Measurements from ENCODE around the gene FBXO5.
"Not testable (repeated sequence)": the region's sequence is repeated elsewhere in the genome, so short reads cannot be mapped to it uniquely, and the experiment has no call there.

Gene FBXO5

DNA sequence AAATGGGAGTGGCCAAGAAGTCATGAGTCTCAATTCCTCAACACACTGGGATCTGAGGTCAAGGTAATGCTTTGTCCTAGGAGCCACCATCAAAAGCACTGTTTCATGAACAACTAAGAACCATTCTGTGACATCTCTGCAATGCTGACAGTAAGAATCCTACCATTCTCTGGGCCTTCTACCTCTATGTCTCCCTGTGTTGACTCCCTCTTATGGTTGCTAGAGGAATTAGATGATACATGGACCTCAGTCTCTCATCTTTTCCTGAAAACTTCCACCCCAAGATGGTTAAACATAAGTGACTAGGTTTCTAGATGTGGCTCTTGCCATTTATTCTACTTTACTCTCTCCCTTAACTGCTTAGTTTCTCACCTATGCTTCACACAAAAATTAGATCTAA lies 10.6 kb upstream of the FBXO5 start:
- DNase-seq (ENCODE audit: low read depth in 2 of 2): no peak

GRCh38 chr6:152986978-152987377 lies 4.1 kb upstream of the FBXO5 start:
- no peak for DNase-seq (ENCODE audit: low read depth in 2 of 2)

- DNase-seq (ENCODE audit: low read depth in 2 of 2): not testable (repeated sequence)
Observed at GRCh38 chr6:152985300-152985699, 2.5 kb upstream of the FBXO5 start.

DNA sequence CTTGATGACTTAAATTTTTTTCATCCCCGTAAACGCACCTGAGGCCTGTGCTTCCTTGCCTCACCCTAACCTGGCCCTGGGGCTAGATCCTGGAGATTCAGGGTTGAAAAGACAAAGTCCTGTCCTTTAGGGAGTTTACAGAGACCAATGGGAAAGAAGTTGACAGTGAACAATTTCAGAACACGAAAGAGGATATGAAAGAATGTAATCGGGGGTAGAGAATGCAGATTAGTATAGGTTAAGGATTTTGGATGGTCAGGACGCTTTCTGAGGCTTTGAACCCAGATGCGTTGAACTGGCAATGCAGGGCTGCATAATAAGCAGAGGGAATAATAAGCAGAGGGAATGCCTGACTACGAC lies 1.7 kb upstream of the FBXO5 start:
- DNase-seq (ENCODE audit: low read depth in 2 of 2): no peak

- peak; percentile 82 to 83 for DNase-seq (ENCODE audit: low read depth in 2 of 2)
Observed at GRCh38 chr6:152983637-152984512, 1.0 kb upstream of the FBXO5 start.

DNA sequence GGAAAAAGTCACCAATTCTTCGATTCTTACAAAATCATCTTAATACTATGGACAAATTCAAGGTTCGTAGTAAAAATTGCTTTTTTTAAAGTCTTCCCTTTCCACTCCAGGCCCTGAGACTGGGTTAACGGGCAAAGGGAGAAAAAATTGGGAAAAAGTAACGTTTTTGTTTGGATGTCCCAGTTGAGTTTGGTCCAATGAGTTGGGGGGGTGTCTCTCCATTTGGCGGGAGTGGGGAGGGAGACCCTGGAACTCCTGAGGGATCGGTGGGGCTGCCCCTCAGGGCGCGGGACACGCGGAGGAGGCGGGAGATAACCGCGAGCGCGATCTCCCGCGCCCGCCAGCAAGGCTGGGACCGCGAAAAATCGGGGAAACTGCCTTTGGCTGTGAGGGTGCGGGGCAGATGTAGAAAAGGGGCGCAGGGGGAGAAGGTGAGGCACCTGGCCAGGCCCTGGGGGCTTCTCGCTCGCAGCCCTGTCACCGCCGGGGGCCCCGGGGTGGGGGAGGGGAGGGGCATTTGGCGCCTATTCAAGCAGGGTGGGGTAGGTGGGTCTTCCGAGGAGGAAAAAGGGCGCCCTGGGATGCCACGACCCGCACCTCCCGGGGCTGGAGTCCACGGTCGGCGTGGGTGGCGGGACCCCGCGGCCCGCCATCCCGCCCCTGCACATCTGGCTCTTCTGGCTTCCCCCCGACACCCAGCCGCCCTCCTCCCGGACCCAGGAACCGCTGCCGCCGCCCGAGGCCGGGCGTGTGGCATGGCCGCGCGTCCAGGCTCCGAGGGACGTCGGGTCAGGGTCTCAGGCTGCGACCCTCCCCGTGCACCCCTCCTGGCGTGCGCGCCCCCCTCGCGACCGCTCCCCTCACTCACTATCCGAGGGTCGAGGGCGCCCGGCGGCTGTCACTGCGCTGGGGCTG lies 595 bp downstream of the FBXO5 start:
- DNase-seq (ENCODE audit: low read depth in 2 of 2): no peak

GRCh38 chr6:152981219-152981618 lies 1.6 kb downstream of the FBXO5 start:
- no peak for DNase-seq (ENCODE audit: low read depth in 2 of 2)

- DNase-seq (ENCODE audit: low read depth in 2 of 2): no peak
Observed at GRCh38 chr6:152980656-152981055, 2.2 kb downstream of the FBXO5 start.

- DNase-seq (ENCODE audit: low read depth in 2 of 2): no peak
Observed at GRCh38 chr6:152979116-152979515, 3.7 kb downstream of the FBXO5 start.

DNA sequence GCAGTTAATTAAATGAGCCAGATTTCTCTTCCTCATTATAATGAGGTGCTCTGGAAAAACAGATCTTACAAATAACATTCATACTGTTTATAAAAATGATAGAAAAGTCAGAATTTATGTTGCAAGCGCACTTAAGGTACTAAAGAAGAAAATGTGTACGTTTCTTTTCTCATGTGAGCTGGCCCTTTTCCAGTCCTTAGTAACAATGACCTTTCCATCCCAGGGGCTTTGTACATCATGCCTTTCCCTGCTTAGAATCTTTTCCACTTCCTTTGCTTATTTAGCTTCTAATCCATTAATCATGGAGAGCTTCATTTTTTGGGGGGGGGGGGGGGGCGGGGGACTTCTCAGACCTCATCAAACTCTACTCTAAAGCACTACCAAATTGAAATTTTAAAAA lies 4.8 kb downstream of the FBXO5 start:
- no peak for DNase-seq (ENCODE audit: low read depth in 2 of 2)

DNA sequence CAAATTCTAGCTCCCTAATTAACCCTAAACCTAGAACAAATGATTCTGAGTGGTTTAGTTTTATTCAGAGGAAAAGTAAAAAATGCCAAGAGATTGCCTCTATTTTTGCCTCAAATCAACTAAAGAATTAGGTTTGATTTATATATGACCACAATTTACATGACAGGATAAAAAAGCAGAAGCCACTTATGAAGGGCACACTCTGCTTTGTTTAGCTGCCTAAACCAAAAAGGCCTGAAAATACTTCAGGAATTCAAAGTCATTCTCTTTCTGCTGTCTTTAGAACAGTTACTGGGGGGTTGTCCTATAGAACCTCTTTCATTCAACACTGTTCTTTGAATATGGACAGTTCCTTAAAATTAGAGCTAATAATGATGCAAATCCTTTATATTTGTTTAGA lies 5.3 kb downstream of the FBXO5 start:
- no peak for DNase-seq (ENCODE audit: low read depth in 2 of 2)

- DNase-seq (ENCODE audit: low read depth in 2 of 2): no peak
Observed at GRCh38 chr6:152976749-152977148, 6.1 kb downstream of the FBXO5 start.

DNA sequence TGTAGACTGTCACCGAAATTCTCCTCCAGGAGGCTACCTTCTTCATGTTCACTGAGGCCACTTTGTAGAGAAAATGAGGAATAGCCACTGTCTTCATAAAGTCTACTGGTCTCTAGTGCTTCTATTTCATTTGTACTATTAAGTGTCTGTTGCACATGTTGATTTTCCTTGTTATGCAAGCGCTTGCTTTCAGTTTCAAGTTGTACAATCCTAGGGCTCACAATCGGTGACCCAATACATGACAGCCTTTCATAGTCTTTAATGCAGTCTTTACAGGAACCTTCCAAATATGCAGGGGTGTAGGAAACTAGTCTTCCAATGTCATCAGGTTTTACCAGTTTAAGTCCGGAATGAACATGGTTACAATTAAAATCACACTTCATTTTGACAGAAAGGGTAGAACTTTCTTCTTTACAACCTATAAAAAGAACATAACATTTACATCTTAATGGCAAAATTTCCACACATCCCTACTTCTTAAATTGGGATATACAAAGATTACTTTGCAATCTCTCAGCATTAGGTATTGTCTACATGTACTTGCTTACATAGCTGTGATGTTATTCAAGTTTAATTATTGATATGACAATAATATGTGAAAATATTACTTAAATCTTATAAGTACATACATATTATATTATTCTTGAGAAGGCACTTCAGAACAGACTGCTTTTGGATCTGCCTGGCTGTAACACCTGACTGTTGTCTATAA lies 7.5 kb downstream of the FBXO5 start:
- DNase-seq (ENCODE audit: low read depth in 2 of 2): no peak

DNA sequence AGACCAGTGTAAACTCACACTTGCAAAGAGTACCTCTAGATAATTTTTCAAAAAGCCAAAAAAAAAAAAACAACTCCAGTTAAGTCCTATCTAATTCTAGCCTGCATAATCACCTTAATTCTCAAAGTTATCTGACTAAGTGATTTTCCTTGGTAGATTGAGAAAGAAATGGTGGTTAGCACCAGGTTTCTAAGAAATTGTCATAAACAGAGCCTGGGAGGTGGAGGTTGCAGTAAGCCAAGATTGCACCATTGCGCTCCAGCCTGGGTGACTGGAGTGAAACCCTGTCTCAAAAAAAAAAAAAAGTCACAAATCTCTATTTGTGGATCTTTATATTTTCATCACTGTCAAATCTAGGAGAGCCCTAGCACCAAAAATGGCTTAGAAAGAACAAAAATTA lies 8.9 kb downstream of the FBXO5 start:
- DNase-seq (ENCODE audit: low read depth in 2 of 2): no peak

GRCh38 chr6:152969688-152970418 lies 13.0 kb downstream of the FBXO5 start:
- DNase-seq (ENCODE audit: low read depth in 2 of 2): no peak

- not testable (repeated sequence) for DNase-seq (ENCODE audit: low read depth in 2 of 2)
Observed at GRCh38 chr6:152966168-152966894, 16.5 kb downstream of the FBXO5 start.

DNA sequence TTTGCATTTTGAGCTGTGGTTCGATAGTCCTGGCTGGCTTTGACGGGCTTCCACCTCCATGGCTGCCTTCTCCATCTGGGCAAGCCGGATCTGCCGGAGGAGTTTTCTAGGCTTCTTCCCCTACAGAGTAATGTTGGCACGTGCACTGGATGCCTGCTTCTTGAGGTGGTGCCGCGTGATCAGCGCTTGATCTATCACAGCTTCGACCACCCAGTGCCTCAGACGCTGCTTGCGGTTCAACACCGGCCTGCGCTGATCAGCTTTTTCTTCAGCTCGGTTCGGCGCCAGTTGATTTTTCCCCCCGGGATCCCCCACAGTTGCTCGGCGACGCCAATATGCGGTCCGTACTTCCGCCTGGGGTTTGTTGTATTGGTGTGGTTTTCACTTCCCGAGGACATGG lies 23.5 kb downstream of the FBXO5 start:
- no peak for DNase-seq (ENCODE audit: low read depth in 2 of 2)

DNA sequence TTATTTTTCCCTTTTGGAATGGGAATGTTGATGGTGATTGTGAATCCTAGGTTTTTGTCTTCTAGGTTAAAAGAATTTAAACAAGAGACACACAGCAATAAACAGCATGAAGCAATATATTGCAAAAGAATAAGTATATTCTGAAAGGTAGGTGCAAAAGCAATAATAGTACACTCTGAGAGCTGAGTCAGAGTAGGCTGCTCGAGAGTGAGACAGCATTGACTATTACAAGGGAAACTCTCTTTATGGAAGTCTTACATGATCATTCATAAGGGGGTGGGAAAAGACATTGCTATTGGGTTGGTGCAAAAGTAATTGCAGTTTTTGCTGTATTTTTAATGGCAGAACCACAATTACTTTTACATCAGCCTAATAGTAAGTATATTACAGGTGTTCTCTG lies 25.0 kb downstream of the FBXO5 start:
- no peak for DNase-seq (ENCODE audit: low read depth in 2 of 2)

GRCh38 chr6:152954443-152954842 lies 28.4 kb downstream of the FBXO5 start:
- DNase-seq (ENCODE audit: low read depth in 2 of 2): no peak

- DNase-seq (ENCODE audit: low read depth in 2 of 2): no peak
Observed at GRCh38 chr6:152952866-152953509, 29.9 kb downstream of the FBXO5 start.
